ENCODE results near the gene LINGO1.

The LINGO1 gene

DNA sequence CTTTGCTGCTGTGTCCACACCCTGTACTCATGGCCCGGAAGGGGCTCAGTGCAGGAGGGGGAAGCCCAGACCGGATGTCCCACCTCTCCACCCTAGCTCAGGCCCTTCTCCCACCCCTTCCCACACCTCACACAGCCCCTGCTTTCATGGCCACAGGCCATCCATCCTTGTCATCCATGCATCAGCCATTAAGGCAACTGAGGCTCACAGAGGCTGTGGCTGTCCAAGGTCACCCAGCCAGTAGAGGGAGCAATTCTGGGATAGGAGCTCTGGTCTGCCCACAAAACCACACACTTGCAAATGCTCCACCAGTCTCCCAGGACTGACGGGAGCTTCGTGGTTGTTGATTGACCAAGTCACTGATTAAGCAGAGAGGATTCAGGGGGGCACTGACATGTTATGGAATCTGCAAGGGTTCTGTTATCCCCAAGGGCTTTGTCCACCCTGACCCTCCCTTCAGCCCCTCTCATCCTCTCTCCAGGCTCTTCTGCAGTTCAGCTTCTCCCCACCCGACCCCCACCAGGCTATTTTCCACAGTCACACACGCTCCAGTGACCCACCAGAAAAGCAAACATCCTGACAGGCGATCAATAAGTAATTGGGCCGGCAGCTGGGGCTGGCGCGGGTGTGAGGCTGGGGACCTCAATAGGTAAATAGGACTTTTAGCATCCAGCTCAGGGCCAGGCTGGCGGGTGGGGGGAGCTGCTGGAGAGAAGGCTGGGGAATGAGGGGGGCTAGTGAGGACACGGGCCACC lies 15.1 kb downstream of the LINGO1 start:
- DNase-seq (ENCODE audit: low read depth) = no peak

DNA sequence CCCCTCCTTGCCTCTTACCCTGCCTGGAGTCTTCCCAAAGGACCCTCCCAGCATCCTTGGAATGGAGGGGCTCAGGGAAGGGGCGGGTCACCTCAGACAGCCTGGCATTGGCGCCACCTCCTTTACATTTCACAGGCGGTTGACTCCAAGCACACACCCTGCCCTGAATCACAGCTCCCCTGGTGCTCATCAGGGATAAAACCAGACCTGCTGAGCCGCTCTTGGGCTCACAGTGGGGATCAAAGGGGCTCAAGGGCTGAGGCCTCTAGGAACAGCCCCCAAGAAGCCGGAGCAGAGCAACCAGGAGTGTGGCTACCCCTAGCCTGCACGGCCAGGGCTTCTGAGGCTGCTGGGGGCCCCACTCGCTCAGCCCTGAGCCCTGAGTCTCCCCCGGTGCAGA lies 16.6 kb downstream of the LINGO1 start:
- no peak for DNase-seq (ENCODE audit: low read depth)

DNA sequence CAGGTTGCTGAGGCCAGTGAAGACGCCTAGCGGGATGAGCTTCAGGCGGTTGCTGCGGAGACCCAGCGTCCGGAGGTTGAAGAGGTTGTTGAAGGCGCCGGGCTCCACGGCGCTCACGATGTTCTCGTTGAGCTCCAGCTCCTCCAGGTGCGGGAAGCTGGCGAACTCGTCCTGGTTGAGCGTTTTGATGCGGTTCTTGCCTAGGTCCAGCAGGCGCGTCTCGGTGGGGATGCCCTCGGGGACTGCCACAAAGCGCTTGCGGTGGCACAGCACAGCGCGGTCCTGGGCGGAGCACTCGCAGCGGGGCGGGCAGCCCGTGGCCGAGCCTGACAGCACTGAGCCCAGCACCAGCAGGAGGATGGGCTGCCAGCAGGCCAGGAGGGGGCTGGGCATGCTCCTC lies 17.2 kb downstream of the LINGO1 start:
- no peak for DNase-seq (ENCODE audit: low read depth)

DNA sequence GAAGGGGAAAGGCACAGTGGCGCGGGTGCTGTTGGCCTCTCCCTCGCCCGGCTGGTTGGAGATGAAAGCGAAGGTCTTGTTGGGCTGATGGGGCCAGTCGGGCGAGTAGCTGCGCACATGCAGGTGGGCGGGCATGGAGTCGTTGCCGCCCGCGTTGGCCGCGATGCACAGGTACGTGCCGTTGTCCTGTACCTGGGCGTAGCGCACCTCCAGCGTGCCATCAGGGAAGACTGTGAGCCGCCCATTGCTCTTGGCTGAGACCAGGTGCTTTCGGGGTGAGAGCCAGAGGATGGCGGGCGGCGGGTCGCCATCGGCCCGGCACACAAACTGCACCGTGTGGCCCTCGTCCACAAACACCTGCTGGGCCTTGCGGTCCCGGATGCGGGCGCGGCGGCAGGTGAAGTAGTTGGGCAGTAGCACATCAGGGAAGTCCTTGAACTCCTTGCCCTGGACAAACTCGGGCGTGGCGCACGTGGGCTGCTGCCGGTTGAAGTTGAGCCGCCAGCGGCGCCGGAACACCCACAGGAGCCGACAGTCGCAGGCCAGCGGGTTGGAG lies 18.4 kb downstream of the LINGO1 start:
- DNase-seq (ENCODE audit: low read depth) = no peak

DNA sequence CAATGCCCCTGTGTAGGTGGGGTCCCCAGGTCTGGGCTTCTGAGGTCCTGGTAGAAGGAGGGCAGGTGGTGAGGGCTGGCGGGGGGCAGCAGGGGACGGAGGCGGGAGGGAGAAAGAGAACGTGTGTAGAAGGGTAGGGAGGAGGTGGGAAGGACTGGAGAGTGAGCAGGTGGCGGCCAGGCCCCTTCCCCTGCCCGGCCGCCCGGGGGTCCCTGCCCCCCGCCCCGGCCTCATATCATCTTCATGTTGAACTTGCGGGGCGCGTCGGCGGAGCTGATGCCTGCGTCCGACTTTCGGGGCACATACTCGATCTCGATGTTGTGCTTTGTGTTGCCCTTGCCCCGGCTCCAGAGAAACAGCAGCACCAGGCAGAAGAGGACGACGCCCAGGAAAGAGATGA lies 18.9 kb downstream of the LINGO1 start:
- no peak for DNase-seq (ENCODE audit: low read depth)

DNA sequence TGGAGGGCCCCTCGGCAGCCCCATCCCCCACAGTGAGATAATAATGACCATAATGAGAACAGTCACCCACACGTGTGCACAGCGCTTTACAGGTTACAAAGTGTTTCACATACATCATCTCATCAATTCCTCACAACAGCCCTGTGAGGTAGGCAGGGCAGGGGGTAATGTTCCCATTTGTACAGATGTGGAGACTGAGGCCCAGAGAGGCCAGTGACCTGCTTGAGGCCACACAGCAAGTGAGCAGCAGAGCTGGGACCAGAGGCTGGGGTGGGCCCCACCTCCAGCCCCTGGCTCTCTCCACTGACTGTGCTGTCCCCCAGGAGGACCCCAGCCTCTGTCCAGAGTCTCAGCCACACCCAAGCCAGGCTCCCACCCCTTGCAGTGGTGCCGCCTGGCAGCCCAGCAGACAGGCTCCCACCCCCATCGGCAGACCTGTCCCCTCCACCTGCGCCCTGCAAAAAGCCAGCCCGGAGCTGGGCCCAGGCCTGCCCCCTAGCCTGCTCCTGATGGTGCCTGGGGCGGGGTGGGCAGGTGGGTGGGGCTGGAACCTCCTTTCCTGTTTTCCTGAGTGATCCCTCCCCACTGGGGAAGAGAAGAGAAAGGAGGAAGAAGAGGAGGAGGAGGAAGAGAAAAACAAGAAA lies 19.6 kb downstream of the LINGO1 start:
- no peak for DNase-seq (ENCODE audit: low read depth)

DNA sequence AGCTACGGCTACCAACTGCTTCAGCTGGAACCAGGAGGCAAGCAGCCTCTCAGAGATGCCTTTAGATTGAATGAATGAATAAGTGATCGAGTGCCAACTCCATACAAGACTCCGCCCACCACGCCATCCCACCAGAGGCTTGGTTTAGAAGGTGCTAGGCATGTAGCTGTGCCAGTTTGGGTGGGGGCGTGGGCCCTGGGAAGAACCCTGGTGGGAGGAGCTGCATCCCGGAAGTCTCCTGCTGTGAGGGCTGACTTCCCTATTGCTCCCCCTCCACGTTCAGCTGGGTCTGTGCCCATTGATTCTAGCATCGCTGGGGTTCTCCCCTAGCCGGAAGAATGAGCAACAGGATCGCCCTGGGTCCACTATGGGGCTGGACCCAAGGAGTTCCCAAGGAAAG lies 20.9 kb downstream of the LINGO1 start:
- no peak for DNase-seq (ENCODE audit: low read depth)

DNA sequence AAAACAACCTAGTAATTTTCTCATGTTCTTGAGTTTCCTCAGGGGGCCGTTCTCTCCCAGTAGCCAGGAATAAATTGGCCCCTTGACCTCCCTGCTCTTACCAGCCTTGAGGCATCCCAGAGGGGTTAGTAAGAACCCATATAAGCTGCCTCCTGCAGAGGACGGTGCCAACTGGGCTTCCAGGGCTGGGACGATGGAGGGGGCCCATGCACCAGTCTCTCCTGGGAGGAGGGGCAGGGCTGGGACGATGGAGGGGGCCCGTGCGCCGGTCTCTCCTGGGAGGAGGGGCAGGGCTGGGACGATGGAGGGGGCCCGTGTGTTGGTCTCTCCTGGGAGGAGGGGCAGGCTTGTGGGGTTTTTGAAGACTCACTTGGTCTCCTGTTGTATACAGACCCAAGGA lies 22.0 kb downstream of the LINGO1 start:
- DNase-seq (ENCODE audit: low read depth) = no peak

DNA sequence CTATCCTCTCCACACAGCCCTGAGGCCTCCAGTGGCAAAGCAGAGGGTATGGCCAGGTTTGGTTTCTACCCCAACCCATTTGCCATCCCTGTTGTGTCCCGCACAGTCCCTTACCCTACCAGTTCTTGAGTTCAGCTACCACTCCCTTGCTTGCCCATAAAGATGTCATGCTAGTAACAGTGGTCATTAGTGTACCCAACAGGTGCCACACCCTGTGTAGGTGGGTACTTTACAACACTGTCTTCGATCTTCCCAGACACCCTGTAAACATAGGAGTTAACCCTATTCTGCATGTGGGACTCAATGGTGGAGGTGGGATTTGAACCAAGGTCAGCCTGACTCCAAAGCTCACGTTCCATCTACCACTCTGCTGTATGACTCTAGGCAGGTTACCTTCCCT lies 23.2 kb downstream of the LINGO1 start:
- DNase-seq (ENCODE audit: low read depth) = no peak

DNA sequence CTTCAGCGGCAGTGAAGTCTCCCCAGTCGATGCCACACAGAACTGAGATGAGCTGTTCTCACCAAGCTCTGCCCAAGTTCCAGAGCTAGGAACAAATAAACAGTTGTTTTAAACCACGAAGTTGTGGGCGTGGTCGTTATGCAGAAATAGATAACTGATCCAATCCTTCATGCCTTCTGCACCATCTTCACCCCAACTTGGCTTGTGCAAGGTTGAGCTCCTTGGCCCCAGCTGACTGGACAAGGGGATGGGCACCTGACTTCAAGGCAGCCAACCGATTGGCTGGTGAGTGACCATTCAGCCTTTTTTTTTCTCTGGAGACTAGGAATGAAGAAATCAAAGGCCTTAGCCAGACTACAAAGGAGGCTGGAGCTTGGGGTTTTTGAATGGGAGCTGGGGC lies 23.9 kb downstream of the LINGO1 start:
- DNase-seq (ENCODE audit: low read depth) = no peak

DNA sequence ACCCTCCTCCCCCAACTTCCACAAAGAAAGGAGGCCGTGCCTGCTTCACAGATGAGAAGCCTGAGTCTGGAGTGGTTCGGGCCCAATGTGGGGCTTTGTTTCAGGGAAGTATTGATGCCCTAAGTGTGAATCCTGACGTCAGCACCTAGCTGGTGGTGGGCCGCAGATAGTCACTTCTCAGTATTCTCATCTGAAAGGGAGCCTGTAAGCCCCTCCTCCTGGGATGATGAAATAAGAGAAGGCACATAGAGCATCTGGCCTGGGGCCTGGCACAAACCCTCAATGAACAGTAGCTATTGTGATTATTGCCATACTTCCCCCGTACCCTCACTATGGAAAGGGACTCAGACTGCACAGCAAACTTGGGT lies 24.8 kb downstream of the LINGO1 start:
- DNase-seq (ENCODE audit: low read depth) = no peak

DNA sequence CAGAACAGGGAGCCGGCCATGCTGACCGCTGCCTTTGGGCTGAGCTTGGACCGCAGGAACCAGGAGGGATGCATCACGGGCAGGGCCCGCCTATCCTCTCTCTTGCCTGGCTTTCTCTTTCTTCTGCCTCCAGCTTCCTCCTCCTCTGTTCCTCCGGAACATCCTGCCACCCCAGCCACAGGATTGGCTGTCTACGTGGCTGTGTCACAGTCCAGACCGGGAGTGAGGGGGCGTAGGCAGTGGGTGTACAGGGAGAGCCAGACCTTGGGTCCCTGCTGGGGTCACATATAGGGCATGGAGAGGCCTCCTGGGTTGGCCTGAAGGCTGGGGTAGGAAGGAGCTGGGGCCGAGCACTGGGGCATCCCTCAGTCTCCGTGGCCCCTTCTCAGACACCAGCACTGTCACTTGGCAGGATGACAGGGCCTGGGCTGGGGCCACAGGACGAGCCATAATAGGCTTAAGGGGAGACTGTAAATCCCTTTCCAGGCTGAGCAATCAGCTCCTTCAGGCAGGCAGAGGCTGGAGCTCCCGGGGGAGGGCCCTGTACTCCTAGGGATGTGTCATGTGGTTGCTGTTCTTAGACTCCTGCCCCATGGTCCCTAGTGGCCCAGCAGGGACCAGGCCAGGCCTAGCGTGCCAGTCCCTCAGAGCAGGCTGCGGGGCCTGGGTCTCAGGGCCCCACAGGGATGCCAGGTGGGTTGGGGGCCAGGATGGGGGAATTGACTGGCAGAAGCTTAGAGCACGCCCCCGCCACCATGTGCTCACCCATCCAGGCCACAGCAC lies 25.4 kb downstream of the LINGO1 start:
- no peak for DNase-seq (ENCODE audit: low read depth)

DNA sequence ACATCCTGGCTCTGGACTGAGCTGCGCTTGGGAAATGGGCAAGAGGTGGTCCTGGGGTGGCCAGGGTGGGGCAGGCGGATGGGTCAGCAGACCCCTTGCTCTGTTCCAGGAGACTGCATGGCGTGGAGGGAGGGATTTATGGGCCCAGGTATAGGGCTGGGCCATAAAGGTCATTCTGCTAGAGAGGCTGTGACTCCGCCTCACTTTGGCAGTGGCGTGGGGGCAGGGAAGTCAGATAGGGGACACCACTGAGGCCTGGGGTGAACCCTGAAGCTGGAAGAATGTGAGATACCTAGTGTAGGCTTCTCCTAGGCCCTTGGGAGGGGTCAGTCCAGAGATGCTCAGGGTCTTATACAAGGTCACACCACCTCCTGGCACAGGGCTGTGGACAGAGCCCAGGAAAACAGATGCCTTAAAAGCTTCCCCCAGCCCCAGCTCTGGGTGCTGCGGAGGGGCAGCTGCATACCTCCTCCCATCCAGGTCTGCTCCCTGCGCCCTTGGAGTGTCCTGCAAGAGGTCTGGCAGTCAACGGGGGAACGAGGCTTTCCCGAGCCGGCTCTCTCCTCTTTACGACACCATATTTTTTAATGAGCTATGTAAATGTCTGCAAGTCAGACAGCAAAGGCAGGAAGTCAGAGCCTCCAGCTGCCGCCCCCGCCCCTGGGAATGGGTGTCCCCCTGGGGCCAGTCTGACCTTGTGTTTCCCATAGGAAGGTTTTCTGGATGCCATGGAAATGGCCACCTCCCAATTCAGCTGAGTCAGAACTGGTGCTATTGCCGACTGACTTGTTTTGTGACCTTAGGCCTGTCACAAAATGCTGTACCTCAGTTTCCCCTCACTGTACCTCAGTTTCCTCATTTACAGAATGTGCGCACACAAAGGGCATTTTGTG lies 26.3 kb downstream of the LINGO1 start:
- DNase-seq (ENCODE audit: low read depth) = no peak

DNA sequence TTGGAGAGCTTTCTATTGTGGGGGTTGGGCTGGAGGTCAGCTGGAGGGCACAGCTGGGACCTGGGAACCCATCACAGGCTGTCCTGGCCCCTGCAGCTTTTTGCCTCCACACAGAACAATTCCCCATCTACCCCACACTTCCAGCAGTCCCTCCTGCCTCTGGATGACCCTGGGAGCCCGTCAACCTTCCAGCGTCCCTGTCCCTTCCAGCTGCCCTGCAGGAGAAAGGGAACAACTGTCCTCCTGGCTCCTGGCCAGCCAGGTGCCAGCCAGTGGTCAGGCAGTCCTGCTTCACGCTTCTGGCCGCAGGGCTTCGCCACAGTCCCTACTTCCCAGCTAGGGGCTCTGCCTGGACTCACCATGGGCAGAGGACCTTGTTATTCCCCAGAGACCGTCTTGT lies 27.2 kb downstream of the LINGO1 start:
- no peak for DNase-seq (ENCODE audit: low read depth)

DNA sequence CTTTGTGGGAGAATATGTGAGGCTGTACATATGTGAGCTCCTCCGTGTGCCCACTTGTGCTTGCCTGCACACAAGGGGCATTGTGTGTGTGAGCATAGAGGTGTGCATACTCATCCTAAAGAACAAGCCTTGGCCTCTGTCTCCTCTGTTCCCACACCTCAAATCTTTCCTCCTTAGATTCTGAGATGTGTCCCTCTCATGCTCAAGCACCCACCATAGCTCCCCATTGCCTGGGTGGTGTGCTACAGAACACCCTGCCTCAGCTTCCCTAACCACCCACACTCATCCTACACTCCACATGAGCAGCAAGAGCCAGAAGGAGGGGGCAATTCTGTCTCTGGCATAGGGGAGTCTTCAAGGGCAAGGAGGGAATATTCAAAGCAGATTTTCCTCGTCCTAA lies 27.7 kb downstream of the LINGO1 start:
- no peak for DNase-seq (ENCODE audit: low read depth)

DNA sequence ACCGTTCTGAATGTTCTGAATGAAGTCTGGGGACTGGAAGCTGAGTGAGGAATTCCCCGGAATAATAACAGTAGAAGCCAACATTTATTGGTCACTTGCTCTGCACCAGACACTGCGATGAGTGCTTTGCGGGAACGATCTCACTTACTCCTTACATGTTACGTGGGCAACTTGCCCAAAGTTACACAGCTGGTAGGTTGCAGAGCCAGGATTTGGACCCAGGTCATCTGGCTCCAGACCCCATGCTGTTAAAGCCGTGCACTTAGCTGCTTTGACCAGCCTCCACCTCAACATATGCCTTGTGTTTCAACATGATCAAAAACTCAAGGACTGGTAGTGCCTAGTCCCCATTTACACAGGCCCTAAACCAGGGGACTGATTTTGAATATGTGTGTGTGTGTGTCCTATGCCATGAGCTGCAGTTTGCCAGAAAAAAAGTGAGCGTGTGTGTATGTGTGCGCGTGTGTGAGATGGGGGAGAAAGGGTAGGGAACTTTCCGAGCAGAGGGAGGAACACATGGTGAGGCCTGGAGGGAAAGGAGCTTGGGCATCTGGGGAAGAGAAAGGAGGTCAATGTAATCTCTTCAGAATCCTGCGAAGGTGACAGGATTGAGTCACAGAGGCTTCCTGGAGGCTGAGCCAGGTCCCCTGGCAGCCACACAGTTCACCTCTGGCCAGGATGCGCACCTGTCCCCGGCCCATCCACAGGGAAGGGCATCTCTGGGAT lies 28.9 kb downstream of the LINGO1 start:
- no peak for DNase-seq (ENCODE audit: low read depth)

DNA sequence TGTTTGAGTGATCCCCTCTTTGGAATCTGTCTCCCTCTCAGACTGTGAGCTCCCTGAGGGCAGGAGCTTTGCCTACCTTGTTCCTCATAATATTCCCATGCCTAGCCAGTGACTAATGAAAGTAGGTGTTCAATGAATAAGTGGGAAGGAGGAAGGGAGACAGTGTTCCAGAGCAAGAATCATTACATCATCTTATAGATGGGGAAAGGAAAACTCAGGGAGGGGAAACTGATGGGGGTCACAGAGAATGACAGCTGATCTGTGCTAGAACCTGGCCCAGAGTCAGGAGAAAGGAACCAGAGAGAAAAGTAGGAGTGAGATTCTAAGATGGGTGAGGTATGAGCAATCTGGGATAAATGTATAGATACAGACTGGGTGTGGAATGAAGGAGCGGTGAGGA lies 29.9 kb downstream of the LINGO1 start:
- DNase-seq (ENCODE audit: low read depth) = no peak

DNA sequence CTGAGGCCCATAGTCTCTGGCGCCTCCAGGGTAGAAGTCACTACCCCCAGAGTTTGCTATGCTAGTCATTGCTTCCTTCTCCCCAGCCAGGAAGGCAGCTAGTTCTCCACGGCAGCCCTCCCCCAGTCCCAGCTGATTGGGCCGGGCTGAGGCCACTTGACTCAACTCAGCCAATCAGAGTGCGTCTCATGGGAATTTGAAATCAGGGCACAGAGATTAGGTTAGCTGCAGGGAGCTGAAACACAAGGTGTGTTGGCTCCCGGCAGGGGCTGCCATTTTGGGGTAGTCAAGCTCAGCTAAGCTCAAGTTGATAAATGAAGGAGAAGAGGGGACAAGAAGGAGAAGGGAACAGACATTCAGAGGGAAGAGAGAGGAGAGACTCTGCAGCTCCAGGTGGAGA lies 32.8 kb downstream of the LINGO1 start:
- no peak for DNase-seq (ENCODE audit: low read depth)

DNA sequence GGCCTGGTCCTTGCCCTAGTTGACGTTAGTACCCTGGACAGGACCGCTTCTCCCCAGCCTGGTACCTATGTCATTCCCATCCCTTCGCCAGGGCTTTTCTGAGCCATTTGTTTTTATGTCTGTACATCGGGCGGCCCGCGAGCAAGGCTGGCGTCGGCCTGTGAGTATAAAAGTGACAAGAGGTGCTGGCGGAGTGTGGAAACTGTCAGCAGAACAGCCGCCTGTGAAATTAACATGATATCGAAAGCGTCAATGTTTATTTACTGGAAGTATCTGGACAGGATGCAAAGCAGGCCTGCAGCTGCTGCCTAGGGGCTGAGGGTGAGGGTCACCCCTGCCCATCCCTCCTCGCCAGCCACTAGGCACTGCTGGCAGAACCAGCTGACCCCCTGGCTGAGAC lies 33.4 kb downstream of the LINGO1 start:
- no peak for DNase-seq (ENCODE audit: low read depth)

DNA sequence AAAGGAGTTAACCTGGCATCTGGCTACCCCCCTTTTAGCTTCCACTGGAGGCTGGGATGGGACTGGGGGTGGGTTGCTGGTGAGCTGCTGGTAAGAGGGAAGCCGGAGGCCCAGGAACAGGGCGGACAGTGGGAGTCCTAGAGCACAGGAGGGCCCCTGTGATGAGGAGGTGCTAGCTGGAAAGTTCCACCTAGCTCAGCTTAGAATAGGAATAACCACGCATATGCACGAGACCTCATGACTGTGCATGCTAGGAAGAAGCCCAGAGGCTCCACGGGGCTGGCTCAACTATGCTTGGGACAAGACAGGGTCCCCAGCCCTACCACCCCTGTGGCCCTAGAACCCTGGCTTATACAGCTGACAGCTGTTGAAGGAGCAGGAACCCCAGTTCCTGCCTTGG lies 34.1 kb downstream of the LINGO1 start:
- DNase-seq (ENCODE audit: low read depth) = no peak

DNA sequence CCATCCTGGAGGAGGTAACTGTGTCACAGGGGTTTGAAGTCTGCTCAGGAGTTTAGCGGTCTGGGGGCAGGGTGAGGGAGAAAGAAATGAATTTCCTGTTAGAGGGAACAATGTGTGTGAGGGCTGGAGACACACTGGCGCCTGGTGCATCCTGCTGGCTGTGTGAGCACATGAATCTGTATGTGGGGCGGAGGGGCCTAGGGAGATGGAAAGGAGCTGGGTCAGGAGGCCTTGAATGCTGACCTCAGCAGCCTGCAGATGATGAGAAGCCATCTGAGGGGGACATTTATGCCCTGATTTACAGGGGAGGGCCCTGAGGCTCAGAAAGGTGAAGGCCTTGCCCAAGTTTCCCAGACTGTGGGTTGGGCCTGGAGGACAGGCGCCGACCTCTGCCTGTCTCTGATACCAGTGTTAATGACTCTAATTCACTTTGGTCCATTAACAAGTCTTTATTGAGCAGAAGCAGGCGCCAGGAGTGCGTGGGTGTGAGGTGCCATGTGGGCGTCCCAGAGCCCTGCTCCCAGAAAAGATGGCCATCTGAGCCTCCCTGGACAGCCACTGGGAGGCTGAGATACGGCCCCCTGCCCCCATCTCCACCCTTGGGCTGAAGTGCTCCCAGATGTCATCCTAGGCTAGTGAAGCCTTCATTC lies 34.8 kb downstream of the LINGO1 start:
- no peak for DNase-seq (ENCODE audit: low read depth)
